Spleen (tissue), 11 donors: ENCODE results near the gene DACT3. TPM values are rescaled to one million over a fixed set of nuclear protein-coding genes. Genes with fewer than 3 reads are reported as not detected.

Source experiments
- DNase-seq: peaks from one replicate; pipeline ENCODE4 v3.0.0-alpha.2; 2020
- H3K27ac ChIP-seq, 8 donors: fragments of 200-600 bp; sonication (generic) in 7 of 8; 1 replicate in 4 of 8; 2 replicates in 4 of 8; pipeline versions ENCODE4 v1.5.0 to v1.8.0; 2016 to 2021; ENCODE audit warnings: inconsistent platforms in 4 of 8, mild to moderate bottlenecking in 4 of 8, moderate library complexity in 1 of 8
- H3K27me3 ChIP-seq, 7 donors: fragments of 200-600 bp; sonication (generic) in 6 of 7; replicated peaks in 1 of 7; 1 replicate in 4 of 7; 2 replicates in 3 of 7; pipeline versions ENCODE4 v1.5.0 to v1.8.0; 2016 to 2021; ENCODE audit warnings: inconsistent platforms in 3 of 7, mild to moderate bottlenecking in 1 of 7
- H3K36me3 ChIP-seq, 6 donors: fragments of 200-600 bp; sonication (generic) in 5 of 6; 1 replicate in 4 of 6; 2 replicates in 2 of 6; pipeline versions ENCODE4 v1.5.0 to v1.8.0; 2016 to 2021; ENCODE audit warnings: inconsistent platforms in 2 of 6
- H3K4me1 ChIP-seq, 6 donors: fragments of 200-600 bp; sonication (generic) in 5 of 6; 1 replicate in 3 of 6; 2 replicates in 3 of 6; pipeline versions ENCODE4 v1.5.0 to v1.8.0; 2016 to 2021; ENCODE audit warnings: inconsistent platforms in 3 of 6
- H3K4me3 ChIP-seq, 8 donors: fragments of 200-600 bp; sonication (generic) in 7 of 8; 1 replicate in 4 of 8; 2 replicates in 4 of 8; pipeline versions ENCODE4 v1.5.0 to v1.8.0; 2016 to 2021; ENCODE audit warnings: inconsistent platforms in 4 of 8, mild to moderate bottlenecking in 4 of 8, moderate library complexity in 2 of 8
- H3K9me3 ChIP-seq, 8 donors: fragments of 200-600 bp; sonication (generic) in 7 of 8; 1 replicate in 4 of 8; 2 replicates in 4 of 8; pipeline versions ENCODE4 v1.5.0 to v1.8.0; 2016 to 2021; ENCODE audit warnings: inconsistent platforms in 4 of 8
- POLR2A ChIP-seq, 3 donors: fragments of 450-650 bp; IDR thresholded peaks; one replicate each; pipeline ENCODE4 v1.5.1; 2017; ENCODE audit warnings: antibody characterized with exemption in 3 of 3, mild to moderate bottlenecking in 1 of 3
- POLR2AphosphoS5 ChIP-seq, 3 donors: sonication (generic); formaldehyde crosslinking; IDR thresholded peaks; one replicate each; pipeline ENCODE4 v1.5.1; 2017; ENCODE audit warnings: antibody characterized with exemption in 3 of 3
- WGBS, 5 donors: extraction: QIAGEN DNeasy Blood & Tissue Kit in 3 of 5; methylation state at CpG; one replicate each; pipeline versions ENCODE4 v1.1.5 to v1.1.7; 2013 to 2018; 5-methylcytosine and 5-hydroxymethylcytosine counted together
- intact Hi-C: fragments of 100-400 bp; cut with DNase I; formaldehyde crosslinking; loops from one replicate; pipeline ENCODE4 v1.15.0; 2023; ENCODE audit warnings: low total_unique reads
- polyA plus RNA-seq, 3 donors: library from polyadenylated mRNA; stranded (reverse); fragments of 200-250 nt; gene quantifications; one replicate each; pipeline ENCODE4 v1.2.1, GENCODE V29; 2013
- total RNA-seq, 7 donors: library from RNA; depleted of rRNA in 3 of 7; stranded (reverse); fragments of >200 nt in 3 of 7; fragmentation: NEBNext Ultra II Directional in 4 of 7; extraction: Animal tissue kit (Norgen Biotek cat#: 25700) in 4 of 7; gene quantifications; one replicate each; pipeline versions ENCODE4 v1.1.0 to v1.2.1, GENCODE V29; 2016 to 2021
- TF ChIP-seq, protein P1 (sequence below), 11 experiments: fragments of 200-600 bp in 7 of 11; fragments of 450-650 bp in 4 of 11; sonication (generic) in 4 of 11; IDR thresholded peaks in 8 of 11; conservative IDR thresholded peaks in 3 of 11; 1 replicate in 7 of 11; 2 replicates in 4 of 11; pipeline versions ENCODE4 v1.4.0 to v1.8.0; 2016 to 2021; ENCODE audit warnings: antibody characterized with exemption in 11 of 11, inconsistent platforms in 4 of 11, mild to moderate bottlenecking in 1 of 11
- donor health status: healthy with polysubstance abuse.
- donor health status: DM: no; HTN: no; CAD: no; lungs with moderate emphysema.
- donor health status: DM: no; HTN: no; CAD: no.
- donor health status: Bipolar disorder and iron deficiency.
- donor health status: healthy.
- donor health status: DM: no; HTN: no; CAD: no.
- donor health status: DM: yes; HTN: yes; CAD: no.

DACT3 gene
- total and polyA plus RNA-seq, 10 donors = 1.6 to 10.4 (median 5.5) TPM

DNA sequence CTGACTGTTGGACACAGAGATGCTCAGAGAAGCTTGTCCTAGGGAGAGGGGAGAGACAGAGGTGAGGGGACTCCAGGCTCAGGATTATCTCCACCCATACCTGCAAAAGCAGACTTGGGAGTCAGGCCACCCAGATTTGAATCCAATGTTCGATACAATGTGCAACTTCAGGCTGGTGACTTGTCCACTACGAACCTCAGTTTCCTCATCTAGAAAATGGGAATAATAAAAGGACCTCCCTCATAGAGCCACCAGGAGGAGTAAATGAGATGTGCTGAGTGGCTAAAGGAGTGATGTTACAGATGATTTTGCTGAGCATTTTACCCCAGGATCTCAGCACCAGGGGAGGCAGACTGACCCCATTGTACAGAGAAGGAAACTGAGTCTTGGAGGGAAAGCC is 31.0 kb upstream of the DACT3 start:
- intact Hi-C loops = no loop called here

DNA sequence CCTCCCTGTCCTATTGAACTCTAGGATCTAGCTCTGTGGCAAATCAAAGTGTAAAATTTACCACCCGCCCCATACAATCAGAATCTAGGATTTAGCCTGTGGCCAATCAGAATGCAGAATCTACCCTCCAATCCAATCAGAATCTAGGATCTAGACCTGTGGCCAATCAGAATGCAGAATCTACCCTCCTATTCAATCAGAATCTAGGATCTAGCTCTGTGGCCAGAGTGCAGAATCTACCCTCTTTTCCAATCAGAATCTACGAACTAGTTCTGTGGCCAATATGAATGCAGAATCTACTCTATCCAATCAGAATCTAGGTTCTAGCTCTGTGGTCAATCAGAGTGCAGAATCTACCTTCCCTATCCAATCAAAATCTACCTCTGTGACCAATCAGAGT is 30.1 kb upstream of the DACT3 start:
- TF ChIP-seq POLR2AphosphoS5 (IDR thresholded peaks at IDR 0.05) (no peak), POLR2A (IDR thresholded peaks at IDR 0.05) (no peak)
- TF ChIP-seq, protein P1, sequence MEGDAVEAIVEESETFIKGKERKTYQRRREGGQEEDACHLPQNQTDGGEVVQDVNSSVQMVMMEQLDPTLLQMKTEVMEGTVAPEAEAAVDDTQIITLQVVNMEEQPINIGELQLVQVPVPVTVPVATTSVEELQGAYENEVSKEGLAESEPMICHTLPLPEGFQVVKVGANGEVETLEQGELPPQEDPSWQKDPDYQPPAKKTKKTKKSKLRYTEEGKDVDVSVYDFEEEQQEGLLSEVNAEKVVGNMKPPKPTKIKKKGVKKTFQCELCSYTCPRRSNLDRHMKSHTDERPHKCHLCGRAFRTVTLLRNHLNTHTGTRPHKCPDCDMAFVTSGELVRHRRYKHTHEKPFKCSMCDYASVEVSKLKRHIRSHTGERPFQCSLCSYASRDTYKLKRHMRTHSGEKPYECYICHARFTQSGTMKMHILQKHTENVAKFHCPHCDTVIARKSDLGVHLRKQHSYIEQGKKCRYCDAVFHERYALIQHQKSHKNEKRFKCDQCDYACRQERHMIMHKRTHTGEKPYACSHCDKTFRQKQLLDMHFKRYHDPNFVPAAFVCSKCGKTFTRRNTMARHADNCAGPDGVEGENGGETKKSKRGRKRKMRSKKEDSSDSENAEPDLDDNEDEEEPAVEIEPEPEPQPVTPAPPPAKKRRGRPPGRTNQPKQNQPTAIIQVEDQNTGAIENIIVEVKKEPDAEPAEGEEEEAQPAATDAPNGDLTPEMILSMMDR (IDR thresholded peaks at IDR 0.05 in 8 of 11, conservative IDR thresholded peaks at IDR 0.05 in 3 of 11) = no peak
- intact Hi-C loops = no loop called here
- no peak for DNase-seq
- Histone ChIP-seq H3K4me3 (no peak overlapping the region), H3K27ac (no peak overlapping the region), H3K4me1 (no peaks in the 10 kb centered on the region), H3K9me3 (no peaks in the 10 kb centered on the region), H3K36me3 (peaks cover 16 to 100% (median 100%) of the 10 kb centered on the region in 6 donors), H3K27me3 (no peaks in the 10 kb centered on the region)
- WGBS, 5 donors = 48 to 65% (median 50%) methylated on average over 2 of the region's 2 CpGs

More for the DNA sequence above, 31.0 kb upstream of the DACT3 start:
- H3K4me3 ChIP-seq = no peak overlapping the region
- TF ChIP-seq, protein P1 (IDR thresholded peaks at IDR 0.05 in 8 of 11, conservative IDR thresholded peaks at IDR 0.05 in 3 of 11) = no peak
- TF ChIP-seq POLR2AphosphoS5 (IDR thresholded peaks at IDR 0.05) (no peak), POLR2A (IDR thresholded peaks at IDR 0.05) (no peak)
- H3K36me3 ChIP-seq = peaks cover 16 to 100% (median 100%) of the 10 kb centered on the region in 6 donors
- H3K9me3 ChIP-seq = no peaks in the 10 kb centered on the region
- no peak overlapping the region for H3K27ac ChIP-seq
- H3K4me1 ChIP-seq = peaks cover 0 to 4% (median 0%) of the 10 kb centered on the region in 6 donors
- WGBS, 5 donors = 95 to 100% (median 98%) methylated on average over 2 of the region's 2 CpGs
- DNase-seq = no peak
- no peaks in the 10 kb centered on the region for H3K27me3 ChIP-seq

DNA sequence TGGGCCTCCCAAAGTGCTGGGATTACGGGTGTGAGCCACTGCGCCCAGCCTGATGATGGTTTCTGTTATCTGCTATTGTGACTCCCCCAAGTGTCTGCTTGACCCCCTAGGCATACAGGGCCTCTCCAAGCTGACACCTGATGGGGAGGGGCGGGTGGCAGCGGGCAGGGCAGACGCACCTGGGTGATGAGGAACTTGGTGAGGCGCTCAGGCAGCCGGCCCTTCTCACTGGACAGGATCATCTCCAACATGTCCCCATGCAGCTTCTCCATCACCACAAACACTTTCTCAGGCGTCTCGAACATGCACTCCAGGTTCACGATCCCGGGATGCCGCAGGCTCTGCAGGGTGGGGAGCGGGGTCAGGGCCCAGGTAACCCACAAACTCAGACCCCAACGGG is 28.4 kb upstream of the DACT3 start:
- H3K36me3 ChIP-seq = peaks cover 18 to 100% (median 100%) of the 10 kb centered on the region in 6 donors
- H3K4me1 ChIP-seq = no peaks in the 10 kb centered on the region
- no peaks in the 10 kb centered on the region for H3K9me3 ChIP-seq
- H3K27me3 ChIP-seq = no peaks in the 10 kb centered on the region
- TF ChIP-seq, protein P1 (IDR thresholded peaks at IDR 0.05 in 8 of 11, conservative IDR thresholded peaks at IDR 0.05 in 3 of 11) = no peak
- TF ChIP-seq POLR2A (IDR thresholded peaks at IDR 0.05) (no peak), POLR2AphosphoS5 (IDR thresholded peaks at IDR 0.05) (peak in 2 of 3 donors; percentile 35 to 54)
- 93 to 96% (median 96%) methylated on average over 9 to 14 of the region's 14 CpGs for WGBS, 5 donors
- intact Hi-C loops = no loop called here
- no peak for DNase-seq
- no peak overlapping the region for H3K27ac ChIP-seq
- no peak overlapping the region for H3K4me3 ChIP-seq

DNA sequence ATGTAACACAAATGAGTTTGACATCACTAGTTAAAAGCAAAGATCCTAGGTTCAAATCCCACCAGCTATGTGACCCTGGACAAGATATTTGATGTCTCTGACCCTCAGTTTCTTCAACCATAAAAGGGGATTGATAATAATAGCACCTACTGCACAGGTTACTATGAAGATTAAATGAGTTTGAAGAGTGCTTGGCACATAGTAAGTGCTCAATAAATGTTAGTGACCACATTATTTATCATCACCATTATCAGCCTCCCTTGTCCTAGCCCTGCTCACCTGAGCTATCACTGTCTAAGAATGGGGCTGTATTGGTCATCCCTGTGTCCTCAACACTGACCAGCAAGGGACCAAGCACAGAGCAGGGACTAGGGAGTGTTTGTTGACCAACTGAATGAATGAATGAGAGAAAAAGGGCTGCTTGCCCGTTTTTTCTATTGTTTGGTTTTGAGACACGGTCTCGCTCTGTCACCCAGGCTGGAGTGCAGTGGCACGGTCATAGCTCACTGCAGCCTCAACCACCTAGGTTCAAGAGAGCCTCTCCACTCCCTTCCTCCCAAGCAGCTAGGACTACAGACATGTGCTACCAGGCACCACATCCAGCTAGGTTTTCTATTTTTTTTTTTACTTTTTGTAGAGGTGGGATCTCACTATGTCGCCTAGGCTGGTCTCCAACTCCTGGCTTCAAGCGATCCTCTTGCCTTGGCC is 26.6 kb upstream of the DACT3 start:
- H3K4me3 ChIP-seq = no peak overlapping the region
- DNase-seq = no peak
- H3K4me1 ChIP-seq = no peaks in the 10 kb centered on the region
- H3K9me3 ChIP-seq = no peaks in the 10 kb centered on the region
- intact Hi-C loops = no loop called here
- TF ChIP-seq POLR2A (IDR thresholded peaks at IDR 0.05) (no peak), POLR2AphosphoS5 (IDR thresholded peaks at IDR 0.05) (peak in 1 of 3 donors; percentile 23)
- TF ChIP-seq, protein P1 (IDR thresholded peaks at IDR 0.05 in 8 of 11, conservative IDR thresholded peaks at IDR 0.05 in 3 of 11) = no peak
- no peaks in the 10 kb centered on the region for H3K27me3 ChIP-seq
- peaks cover 18 to 100% (median 99%) of the 10 kb centered on the region in 6 donors for H3K36me3 ChIP-seq
- no peak overlapping the region for H3K27ac ChIP-seq
- WGBS, 5 donors = 89 to 95% (median 92%) methylated on average over 6 of the region's 6 CpGs
